Vagina (tissue), 2 donors: ENCODE data around the gene AKR1B15.

Experiments
- POLR2A ChIP-seq, 2 donors: fragments of 450-650 bp; IDR thresholded peaks; one replicate each; pipeline ENCODE4 v1.6.1; 2017; ENCODE audit warnings: antibody characterized with exemption in 2 of 2, mild to moderate bottlenecking in 2 of 2, moderate library complexity in 2 of 2
- POLR2AphosphoS5 ChIP-seq, 2 donors: sonication (generic); formaldehyde crosslinking; IDR thresholded peaks; one replicate each; pipeline ENCODE4 v1.9.0; 2017; ENCODE audit warnings: antibody characterized with exemption in 2 of 2, mild to moderate bottlenecking in 2 of 2, low read depth in 1 of 2; ENCODE audit not compliant: insufficient read depth in 1 of 2

DNA sequence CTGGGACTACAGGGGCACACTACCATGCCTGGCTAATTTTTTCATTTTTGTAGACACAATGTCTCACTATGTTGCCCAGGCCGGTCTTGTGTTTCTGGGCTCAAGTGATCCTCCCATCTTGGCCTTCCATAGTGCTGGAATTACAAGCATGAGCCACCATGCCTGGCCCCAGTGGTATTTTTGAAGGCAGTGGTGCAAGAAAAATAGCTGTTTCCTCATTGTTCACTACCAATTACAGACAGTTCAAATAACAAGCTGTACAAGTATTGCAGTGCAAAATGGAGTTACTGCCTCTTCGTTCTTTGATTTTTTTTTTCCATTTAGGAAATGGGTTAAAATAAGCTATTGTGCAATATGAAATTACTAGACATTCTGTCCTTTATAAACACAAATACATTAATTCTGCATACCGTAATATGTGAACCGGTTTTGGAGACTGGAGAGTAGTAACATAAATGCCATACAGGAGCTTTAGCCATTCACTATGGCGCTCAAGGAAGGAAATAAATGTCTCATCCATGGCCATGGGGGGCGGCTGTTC, 62.8 kb downstream of the AKR1B15 start:
- no peak for TF ChIP-seq POLR2A (IDR thresholded peaks at IDR 0.05)
- no peak for TF ChIP-seq POLR2AphosphoS5 (IDR thresholded peaks at IDR 0.05; ENCODE audit: insufficient read depth in 1 of 2, low read depth in 1 of 2)
